Ovary (tissue), 9 donors: ENCODE measurements around the gene C2orf68. TPM values are rescaled to one million over a fixed set of nuclear protein-coding genes. Genes with fewer than 3 reads are reported as not detected.

Source experiments
- DNase-seq, 5 donors: peaks; one replicate each; pipeline ENCODE4 v3.0.0-alpha.2; 2019 to 2020
- H3K27ac ChIP-seq, 2 donors: fragments of 200-600 bp; one replicate each; pipeline versions ENCODE4 v1.5.1 to v1.8.0; 2019 to 2022
- H3K27me3 ChIP-seq: fragments of 200-600 bp; one replicate; pipeline ENCODE4 v1.8.0; 2022
- H3K36me3 ChIP-seq: fragments of 200-600 bp; sonication (generic); one replicate; pipeline ENCODE4 v1.5.1; 2019
- H3K4me1 ChIP-seq: one replicate; pipeline ENCODE4 v1.8.1; 2013; ENCODE audit warnings: mild to moderate bottlenecking, moderate library complexity; ENCODE audit not compliant: insufficient read depth
- H3K4me3 ChIP-seq: fragments of 200-600 bp; sonication (generic); one replicate; pipeline ENCODE4 v1.5.1; 2017
- H3K9me3 ChIP-seq, 2 donors: fragments of 200-600 bp in 1 of 2; sonication (generic) in 1 of 2; one replicate each; pipeline versions ENCODE4 v1.5.1 to v1.8.1; 2013 to 2019; ENCODE audit warnings: mild to moderate bottlenecking in 1 of 2, moderate library complexity in 1 of 2
- CTCF ChIP-seq, 3 donors: fragments of 450-650 bp in 2 of 3; fragments of 200-600 bp in 1 of 3; IDR thresholded peaks; one replicate each; pipeline versions ENCODE4 v1.5.1 to v1.8.0; 2016 to 2022; ENCODE audit warnings: antibody characterized with exemption in 3 of 3, mild to moderate bottlenecking in 1 of 3
- EP300 ChIP-seq: sonication (generic); formaldehyde crosslinking; IDR thresholded peaks from one replicate; pipeline ENCODE4 v1.6.1; 2017; ENCODE audit warnings: antibody characterized with exemption
- POLR2A ChIP-seq: fragments of 450-650 bp; IDR thresholded peaks from one replicate; pipeline ENCODE4 v1.6.1; 2017; ENCODE audit warnings: antibody characterized with exemption, mild to moderate bottlenecking, moderate library complexity
- WGBS, 3 donors: extraction: QIAGEN DNeasy Blood & Tissue Kit in 1 of 3; methylation state at CpG; one replicate each; pipeline versions ENCODE4 v1.1.5 to v1.1.7; 2013 to 2017; 5-methylcytosine and 5-hydroxymethylcytosine counted together
- intact Hi-C, 4 donors: fragments of 100-400 bp; cut with DNase I; formaldehyde crosslinking; loops; one replicate each; pipeline versions ENCODE4 v1.11.0 to v1.15.1; 2022 to 2023
- polyA plus RNA-seq, 2 donors: library from polyadenylated mRNA; stranded (reverse); fragments of 200-250 nt in 1 of 2; fragments of 350-450 nt in 1 of 2; fragmentation: Illumina TruSeq in 1 of 2; extraction: RNeasy Lipid Tissue Mini Kit (QIAGEN cat#74804) in 1 of 2; gene quantifications; one replicate each; pipeline ENCODE4 v1.2.3, GENCODE V29; 2013 to 2014
- total RNA-seq, 7 donors: library from RNA; depleted of rRNA in 2 of 7; stranded (reverse); fragments of >200 nt in 2 of 7; fragmentation: NEBNext Ultra II Directional in 3 of 7; extraction: Animal tissue kit (Norgen Biotek cat#: 25700) in 3 of 7; gene quantifications; one replicate each; pipeline versions ENCODE4 v1.1.0 to v1.2.4, GENCODE V29; 2016 to 2023
- donor health status: DM: no; HTN: no; CAD: no; lungs with moderate emphysema.
- donor health status: DM: no; HTN: no; CAD: no.
- donor health status: Bipolar disorder and iron deficiency.
- donor health status: DM: yes; HTN: yes; CAD: no.
- donor health status: DM: no; HTN: no; CAD: no.
- donor health status: DM: yes; HTN: yes; CAD: no.

C2orf68 gene
- total and polyA plus RNA-seq, 9 donors, result 14.6 to 45.4 (median 31.5) TPM

- no peak overlapping the region for H3K4me3 ChIP-seq
- no peak overlapping the region for H3K27ac ChIP-seq
- DNase-seq, result no peak
- no peaks in the 10 kb centered on the region for H3K27me3 ChIP-seq
- intact Hi-C loops, result loop anchor here in 1 of 4 donors (5.0 kb wide), 1 partner anchor 65 kb away; no protein-coding TSS in a partner anchor
- WGBS, 3 donors, result 87 to 95% (median 95%) methylated on average over 3 of the region's 3 CpGs
- no peaks in the 10 kb centered on the region for H3K4me1 ChIP-seq
- H3K36me3 ChIP-seq, result no peaks in the 10 kb centered on the region
- no peaks in the 10 kb centered on the region for H3K9me3 ChIP-seq
- no peak for TF ChIP-seq EP300
- TF ChIP-seq CTCF (IDR thresholded peaks at IDR 0.05), result no peak
- no peak for TF ChIP-seq POLR2A
Observed at GRCh38 chr2:85642725-85643124, 30.9 kb upstream of the C2orf68 start.

GRCh38 chr2:85635636-85636035 is 23.8 kb upstream of the C2orf68 start:
- no peak overlapping the region for H3K27ac ChIP-seq
- no peaks in the 10 kb centered on the region for H3K27me3 ChIP-seq
- WGBS, 3 donors, result 11 to 24% (median 12%) methylated on average over 4 of the region's 4 CpGs
- intact Hi-C loops, result loop anchor here (5.0 to 10.0 kb wide), 7 partner anchors 37 to 439 kb away; no protein-coding TSS in a partner anchor
- H3K36me3 ChIP-seq, result no peaks in the 10 kb centered on the region
- no peak for TF ChIP-seq POLR2A
- no peak for TF ChIP-seq CTCF (IDR thresholded peaks at IDR 0.05)
- no peak for TF ChIP-seq EP300
- DNase-seq, result no peak
- peaks cover 2% of the 10 kb centered on the region for H3K4me1 ChIP-seq
- no peak overlapping the region for H3K4me3 ChIP-seq
- no peaks in the 10 kb centered on the region for H3K9me3 ChIP-seq

- Histone ChIP-seq H3K27me3 (no peaks in the 10 kb centered on the region), H3K36me3 (no peaks in the 10 kb centered on the region), H3K4me1 (peaks cover 2% of the 10 kb centered on the region), H3K4me3 (no peak overlapping the region), H3K27ac (no peak overlapping the region), H3K9me3 (no peaks in the 10 kb centered on the region)
- DNase-seq, result no peak
- WGBS, 3 donors, result 76 to 82% (median 81%) methylated on average over 8 of the region's 8 CpGs
- no peak for TF ChIP-seq CTCF (IDR thresholded peaks at IDR 0.05)
- TF ChIP-seq EP300, result no peak
- TF ChIP-seq POLR2A, result no peak
- intact Hi-C loops, result loop anchor here (5.0 to 10.0 kb wide), 7 partner anchors 37 to 440 kb away; no protein-coding TSS in a partner anchor
Observed at GRCh38 chr2:85635011-85635410, 23.1 kb upstream of the C2orf68 start.

- no peak overlapping the region for H3K27ac ChIP-seq
- DNase-seq, result no peak
- no peaks in the 10 kb centered on the region for H3K36me3 ChIP-seq
- 85 to 87% (median 87%) methylated on average over 3 of the region's 3 CpGs for WGBS, 3 donors
- no peaks in the 10 kb centered on the region for H3K27me3 ChIP-seq
- H3K4me1 ChIP-seq, result peaks cover 2% of the 10 kb centered on the region
- intact Hi-C loops, result loop anchor here in 1 of 4 donors (10.0 kb wide), 1 partner anchor 443 kb away; no protein-coding TSS in a partner anchor
- no peak overlapping the region for H3K4me3 ChIP-seq
- TF ChIP-seq EP300 (no peak), CTCF (IDR thresholded peaks at IDR 0.05) (no peak), POLR2A (no peak)
- no peaks in the 10 kb centered on the region for H3K9me3 ChIP-seq
Observed at GRCh38 chr2:85631316-85631715, 19.4 kb upstream of the C2orf68 start.
